NCI-H345 treated with DMSO at 0.1 percent for 48 hours (cell line): Measurements from ENCODE around the gene TNFAIP8L2.
A peak's percentile ranks its signal among the peaks of the same experiment; 100 is the strongest.

Source experiments
- DNase-seq: peaks from one replicate; lab custom pipeline; 2025; ENCODE audit not compliant: unreplicated experiment; lab: John Stamatoyannopoulos, UW

Gene TNFAIP8L2

DNA sequence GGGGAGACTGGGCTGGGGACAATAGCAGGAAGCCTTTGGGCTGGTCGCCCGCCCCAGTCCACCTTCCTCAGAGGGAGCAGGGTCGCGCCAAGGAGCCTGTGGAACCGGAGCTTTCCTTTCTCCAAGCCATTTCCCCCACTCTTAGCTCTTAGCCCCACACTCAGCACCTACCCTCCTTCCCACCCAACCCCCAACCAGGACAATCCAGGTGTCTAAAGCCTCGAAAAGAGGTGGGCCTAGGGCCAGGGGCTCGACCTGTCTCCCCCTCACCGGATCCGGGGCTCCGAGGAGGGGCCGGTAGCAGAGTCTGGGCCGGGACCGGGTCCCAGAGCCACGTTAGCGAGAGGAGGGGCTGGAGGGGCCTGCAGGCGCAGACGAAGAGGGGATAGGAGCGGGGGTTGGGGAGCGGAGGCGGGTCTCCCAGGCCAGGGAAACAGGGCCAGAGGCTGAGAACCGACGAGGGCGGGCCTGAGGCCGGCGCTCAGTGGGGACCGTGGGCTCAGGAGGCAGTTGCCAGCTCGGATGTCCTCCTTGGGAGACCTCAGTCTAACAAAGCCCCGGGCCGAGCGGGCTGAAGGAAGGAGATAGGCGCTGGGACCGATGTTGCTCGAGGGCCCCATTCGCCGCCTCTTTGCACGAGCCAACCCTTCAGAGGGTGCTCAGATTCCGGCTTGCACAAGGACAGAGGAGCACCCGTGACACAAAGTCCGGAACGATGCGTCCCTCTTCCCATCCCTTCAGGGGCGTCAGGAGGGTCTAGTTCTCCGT, 11.0 kb upstream of the TNFAIP8L2 start:
- no peak for DNase-seq

DNA sequence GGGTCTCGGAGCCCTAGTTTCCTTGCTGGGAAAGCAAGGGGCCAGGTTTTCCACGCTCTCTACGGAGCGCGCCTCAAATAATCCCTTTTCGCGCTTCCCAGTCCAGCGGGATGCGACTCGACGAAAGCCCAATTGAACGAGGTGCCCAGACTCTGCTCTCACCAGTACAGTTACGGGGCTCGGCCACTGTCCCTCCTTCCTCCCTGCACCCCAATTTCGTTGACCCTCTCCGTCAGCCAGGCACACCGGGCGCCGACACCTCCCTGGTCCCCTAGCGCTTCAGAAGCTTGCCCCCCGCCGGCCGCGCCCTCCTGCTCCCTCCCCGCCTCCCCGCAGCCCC, 10.4 kb upstream of the TNFAIP8L2 start:
- DNase-seq = peak; percentile 27

DNA sequence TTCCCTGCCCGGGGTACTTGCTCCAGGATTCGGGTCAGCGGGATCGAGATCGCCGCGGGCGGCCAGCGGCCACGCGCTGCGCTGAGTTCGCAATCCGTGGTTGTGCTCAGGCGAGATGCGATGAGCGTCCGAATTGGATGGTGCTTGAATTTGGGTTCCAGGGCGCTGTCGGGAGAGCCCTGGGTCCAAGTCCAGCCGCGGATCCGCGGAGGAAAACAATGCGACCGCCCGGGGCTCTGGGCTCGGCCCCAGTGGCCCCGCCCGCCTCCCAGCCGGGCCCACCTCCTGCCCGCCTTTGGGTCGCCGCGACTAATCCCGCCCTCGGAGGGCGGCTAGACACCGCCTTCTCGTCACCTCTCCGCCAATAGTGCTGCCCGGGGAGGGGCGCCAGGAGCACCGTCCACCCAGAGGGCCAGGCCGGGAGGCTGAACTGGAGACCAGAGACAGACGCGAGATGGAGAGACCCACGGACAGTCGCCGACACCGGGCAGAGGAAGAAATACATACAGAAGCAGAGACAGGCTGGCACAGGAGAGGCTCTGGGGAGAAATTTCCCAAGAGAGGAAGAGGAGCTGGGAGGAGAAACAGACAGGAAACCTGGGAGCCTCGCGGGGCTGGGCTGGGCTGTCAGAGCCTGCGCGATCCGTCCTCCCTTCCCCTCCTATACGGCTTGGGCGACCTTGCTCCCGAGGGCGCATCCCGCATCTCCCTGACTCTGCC, 9.9 kb upstream of the TNFAIP8L2 start, which contains the start of gene SEMA6C:
Gene SEMA6C, minus strand, starts transcription at position 220 of the 720 bp plus-strand sequence. CDS start 4,010 bp downstream, outside the sequence.
- peak; percentile 99 for DNase-seq

DNA sequence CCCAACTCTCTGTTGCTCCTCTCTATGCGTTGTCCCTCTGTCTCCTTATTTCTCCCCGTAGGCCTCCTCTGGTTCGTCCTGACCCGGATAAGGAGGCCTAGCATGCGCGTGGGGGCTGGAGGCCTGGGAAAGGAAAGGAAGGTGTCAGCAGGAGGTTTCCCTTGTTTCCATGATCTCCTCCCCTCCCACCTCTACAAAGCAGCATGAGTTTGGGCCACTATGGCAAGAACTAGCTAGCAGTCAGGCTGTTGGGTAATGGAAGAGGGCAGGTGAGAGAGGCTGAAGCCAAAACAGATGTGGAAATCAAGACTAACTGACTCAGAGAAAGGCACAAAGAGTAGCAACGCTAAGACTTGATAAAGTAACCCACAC, 9.3 kb upstream of the TNFAIP8L2 start:
- DNase-seq = no peak

DNA sequence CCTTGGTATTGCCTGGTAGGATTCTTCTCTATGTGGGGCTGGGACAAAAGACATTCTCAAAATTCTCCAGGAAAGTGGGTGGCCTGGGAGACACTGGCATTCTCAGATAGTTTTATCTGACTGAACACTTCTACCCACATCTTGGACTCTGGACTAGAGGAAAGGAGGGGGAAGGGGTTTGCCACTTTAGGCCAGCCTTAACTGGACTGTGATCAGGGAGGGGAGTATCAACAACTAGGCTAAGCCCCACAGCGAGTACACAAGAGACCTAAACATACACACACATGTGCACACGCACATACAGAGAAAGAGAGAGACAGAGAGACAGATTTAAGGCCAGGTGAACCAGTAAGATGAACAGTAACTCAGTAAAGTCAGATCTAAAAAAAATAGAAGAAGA, 8.8 kb upstream of the TNFAIP8L2 start:
- no peak for DNase-seq

DNA sequence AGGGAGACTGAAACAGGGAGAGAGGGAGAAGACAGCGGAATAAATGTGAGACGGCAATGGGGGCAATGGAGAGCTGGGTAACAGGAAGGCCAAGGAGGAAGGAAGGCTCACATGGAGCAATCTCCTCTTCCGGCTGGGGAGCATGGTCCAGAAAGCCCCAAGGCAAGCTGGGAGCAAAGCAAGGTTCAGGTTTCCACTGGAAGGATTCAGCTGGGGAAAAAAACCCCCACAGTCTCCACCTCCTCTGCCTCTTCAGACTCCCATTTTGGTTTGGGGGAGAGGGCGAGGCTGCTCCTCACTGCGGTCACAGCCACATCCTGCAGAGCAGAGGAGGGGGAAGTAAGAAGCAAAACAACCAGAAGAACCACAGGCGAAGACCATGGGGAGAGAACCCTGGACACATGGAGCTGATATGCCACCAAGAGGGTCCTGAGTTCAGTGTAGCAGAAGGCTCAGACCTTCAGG, 650 bp downstream of the TNFAIP8L2 start:
- DNase-seq = no peak

DNA sequence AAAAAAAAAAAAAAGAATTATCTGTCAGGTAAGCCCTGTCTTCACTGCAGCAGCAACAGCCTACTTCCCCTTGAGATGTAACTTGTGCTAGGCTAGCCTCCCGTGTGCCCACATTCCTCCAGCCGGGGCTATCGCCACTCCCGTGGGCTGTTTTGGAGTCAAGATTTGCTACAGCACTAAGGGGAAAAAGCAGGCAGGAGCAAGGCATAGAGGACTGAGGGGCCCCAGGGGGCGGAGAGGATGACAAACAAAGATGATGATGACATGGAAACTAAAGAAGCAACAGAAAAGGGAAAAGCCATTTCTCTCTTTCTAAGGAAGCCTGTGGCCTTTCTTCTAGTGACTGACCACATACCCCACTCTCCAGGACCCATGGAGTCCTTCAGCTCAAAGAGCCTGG, 1.9 kb downstream of the TNFAIP8L2 start:
- DNase-seq = no peak

DNA sequence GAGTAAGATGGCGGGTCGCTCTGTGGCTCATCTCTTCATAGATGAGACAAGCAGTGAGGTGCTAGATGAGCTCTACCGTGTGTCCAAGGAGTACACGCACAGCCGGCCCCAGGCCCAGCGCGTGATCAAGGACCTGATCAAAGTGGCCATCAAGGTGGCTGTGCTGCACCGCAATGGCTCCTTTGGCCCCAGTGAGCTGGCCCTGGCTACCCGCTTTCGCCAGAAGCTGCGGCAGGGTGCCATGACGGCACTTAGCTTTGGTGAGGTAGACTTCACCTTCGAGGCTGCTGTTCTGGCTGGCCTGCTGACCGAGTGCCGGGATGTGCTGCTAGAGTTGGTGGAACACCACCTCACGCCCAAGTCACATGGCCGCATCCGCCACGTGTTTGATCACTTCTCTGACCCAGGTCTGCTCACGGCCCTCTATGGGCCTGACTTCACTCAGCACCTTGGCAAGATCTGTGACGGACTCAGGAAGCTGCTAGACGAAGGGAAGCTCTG, 2.4 kb downstream of the TNFAIP8L2 start:
- DNase-seq = no peak

DNA sequence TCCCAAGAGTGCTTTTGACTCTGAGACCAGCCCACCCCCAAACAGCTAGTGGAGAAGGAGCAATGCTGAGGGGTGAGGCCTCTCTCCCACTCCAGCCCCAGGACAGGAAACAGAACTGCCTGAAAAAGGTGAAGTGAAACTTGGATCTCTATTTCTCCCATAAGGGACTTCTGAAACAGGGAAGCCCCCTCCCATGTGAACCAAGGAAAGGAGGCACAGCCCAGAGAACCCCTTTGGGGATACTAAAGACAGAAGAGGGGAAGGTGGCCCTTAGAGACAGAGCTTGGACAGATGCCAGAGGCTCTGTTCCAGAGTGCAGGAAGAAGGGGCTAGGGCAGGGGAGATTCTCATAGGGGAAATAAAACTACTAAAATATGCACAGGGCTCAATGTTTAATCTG, 2.9 kb downstream of the TNFAIP8L2 start:
- DNase-seq = no peak

DNA sequence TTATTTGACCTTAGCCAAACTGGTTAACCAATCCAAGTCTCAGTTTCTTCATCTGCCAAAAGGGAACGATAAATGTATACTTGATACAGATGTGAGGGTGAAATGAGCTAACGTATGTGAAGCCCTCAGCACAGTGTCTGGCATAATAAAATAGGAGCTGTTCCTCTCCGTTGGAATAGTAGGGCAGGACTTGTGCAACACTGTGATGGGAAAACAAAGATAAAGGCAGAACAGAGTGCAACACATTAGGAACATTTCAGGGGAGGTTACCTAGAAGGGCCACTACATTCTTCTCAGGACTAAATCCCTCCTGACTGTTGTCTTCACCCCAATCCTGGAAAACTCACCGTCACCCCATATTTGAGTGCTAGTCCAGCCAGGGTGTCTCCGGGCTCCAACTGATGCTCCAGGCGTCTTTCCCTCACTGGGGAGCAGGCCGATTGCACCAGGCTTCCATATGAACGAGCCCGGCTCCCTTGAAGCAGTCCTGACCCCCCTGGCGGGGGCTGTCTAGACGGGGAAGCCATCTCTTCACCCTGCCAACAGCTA, 8.4 kb downstream of the TNFAIP8L2 start:
- no peak for DNase-seq

DNA sequence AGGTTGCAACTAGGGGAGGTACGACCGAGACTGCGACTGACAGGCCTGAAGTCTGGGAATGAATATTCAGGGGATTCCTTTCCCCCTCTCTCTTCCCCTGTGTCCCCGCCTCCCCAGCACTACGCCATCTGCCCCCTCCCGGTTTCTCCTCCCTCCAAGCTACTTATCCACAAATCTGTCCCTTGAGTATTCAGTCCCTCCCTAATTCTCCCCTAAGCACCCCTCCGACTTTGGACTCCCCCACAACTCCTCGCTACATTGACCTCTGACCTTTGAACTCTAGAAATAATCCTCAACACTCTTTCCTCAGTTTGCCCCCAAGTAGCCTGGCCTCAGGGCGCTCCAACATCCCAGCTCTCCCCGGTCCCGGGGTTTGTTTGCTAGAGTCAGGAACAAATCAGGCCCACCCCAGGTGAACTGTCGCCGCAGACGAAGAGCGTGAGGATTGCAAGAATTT, 8.9 kb downstream of the TNFAIP8L2 start:
- peak; percentile 68 for DNase-seq

DNA sequence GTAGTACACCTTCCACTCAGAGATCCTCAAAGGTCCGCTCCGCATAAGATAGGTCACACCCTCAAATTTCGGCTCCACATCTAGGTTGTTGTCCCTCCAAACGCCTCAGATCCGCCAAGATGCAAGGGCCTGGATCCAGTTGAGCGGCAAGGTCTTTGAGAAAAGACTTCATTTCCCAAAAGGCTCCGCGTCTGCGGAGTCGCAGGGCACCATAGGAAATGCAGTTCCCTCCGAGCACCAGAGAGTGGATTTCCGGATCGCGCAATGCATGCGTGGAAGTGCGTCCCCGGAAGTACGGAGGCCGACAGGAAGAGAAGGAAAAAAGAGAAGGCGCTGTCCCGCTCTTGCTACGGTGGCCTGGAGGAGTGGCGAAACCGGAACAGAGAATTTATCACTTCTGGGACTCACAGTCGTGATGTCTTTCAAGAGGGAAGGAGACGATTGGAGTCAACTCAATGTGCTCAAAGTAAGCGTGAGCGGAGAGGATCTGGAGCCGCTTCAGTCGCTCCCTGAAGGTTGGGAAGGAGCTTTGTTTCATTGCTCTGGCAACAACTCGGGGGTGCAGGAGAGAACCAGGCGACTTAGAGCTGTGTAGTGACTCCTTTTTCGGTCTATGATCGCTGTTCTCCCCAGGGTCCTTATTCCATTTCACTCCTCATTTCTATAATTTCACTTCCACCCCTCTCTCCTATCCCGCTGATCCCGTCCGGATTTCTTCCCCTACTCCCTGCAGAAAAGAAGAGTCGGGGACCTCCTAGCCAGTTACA, 9.5 kb downstream of the TNFAIP8L2 start, which contains the start of the genes LYSMD1 and SCNM1:
Gene LYSMD1, minus strand, starts transcription at position 165 of the 767 bp plus-strand sequence. CDS start 644 bp downstream, outside the sequence.
Gene SCNM1, plus strand, starts transcription at position 407 of the 767 bp plus-strand sequence. Its CDS starts 9 bp downstream, at position 416.
- peak; percentile 100 for DNase-seq

DNA sequence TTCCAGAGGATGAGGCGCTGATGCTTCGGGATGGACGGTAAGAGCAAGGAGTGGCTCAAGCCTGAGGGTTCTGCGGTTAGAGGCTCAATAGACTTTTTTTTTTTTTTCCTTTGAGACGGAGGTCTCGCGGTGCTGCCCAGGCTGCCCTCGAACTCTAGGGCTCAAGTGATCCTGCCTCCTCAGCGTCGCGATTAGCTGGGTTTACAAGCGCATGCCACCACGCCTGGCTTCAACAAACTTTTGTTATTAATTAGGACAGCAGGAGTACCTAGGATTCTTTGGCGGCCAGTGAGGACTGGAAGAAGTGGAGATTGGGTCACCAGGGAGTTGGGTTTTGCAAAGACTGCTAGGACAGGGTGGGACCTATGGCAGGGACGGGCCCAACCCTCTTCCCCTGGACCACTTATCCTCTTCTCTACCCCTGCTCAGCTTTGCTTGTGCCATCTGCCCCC, 10.1 kb downstream of the TNFAIP8L2 start:
- no peak for DNase-seq

DNA sequence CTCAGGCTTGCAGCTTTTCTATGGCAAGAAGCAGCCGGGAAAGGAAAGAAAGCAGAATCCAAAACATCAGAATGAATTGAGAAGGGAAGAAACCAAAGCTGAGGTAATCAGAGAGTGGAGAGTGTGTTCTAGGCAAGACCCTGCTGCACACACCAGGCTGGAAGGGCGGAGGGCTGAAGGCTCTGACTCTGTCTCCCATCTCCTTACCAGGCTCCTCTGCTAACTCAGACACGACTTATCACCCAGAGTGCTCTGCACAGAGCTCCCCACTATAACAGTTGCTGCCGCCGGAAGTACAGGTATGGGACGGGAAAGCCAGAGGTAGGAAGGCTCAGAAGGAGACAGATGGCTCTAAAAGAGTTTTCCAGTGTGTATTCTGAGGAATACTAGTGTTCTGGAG, 10.7 kb downstream of the TNFAIP8L2 start:
- DNase-seq = no peak

DNA sequence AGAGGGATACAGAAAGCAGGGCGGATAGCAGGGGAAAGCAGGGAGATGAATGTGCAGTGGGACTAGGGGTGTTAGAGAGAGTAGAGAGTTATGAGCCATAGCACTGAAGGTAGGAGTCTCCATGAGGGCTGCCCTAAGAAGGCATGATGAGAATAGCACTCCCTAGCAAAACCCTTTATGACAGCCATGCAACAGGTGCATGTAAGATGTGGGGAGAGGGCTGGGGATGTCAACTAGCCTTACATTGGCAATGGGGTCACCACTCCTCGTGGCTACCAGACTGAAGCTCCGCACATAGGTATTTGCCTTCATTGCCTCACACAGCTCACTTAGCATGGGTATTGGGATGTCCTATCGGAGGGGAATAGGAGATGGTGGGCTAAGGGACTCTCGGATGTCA, 14.7 kb downstream of the TNFAIP8L2 start:
- DNase-seq = no peak

DNA sequence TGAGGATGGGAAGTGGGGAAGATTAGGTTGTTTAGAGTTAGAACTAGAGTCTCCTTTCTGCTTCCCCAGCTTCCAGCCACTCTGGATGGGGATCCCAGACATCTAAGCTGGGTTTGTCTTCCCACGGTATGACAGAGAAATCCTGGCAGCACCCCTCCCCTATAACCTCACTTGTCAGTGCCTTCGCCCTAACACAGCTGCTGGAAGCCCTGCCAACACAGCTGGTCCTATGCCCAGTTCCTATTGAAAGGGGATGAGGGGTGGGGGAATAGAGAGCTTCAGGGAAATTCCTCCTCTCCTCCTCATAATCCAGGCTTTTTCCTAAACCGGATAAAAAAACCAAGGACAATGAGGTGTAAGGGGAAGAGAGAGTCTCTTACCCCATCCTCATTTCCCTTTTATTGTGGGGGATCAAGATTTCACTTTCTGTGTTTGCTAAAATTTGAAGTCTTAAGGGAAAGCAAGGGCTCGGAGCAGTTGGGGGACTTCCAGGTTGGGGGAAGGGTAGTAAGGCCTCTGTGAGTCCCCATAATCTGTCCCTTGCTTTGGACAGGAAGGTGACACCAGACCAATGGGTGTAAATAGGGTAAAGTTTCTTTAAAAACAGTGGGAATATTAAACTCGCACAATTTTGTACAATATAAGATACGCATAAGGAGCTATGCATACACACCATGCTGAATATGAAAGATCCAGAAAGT, 18.7 kb downstream of the TNFAIP8L2 start:
- no peak for DNase-seq

DNA sequence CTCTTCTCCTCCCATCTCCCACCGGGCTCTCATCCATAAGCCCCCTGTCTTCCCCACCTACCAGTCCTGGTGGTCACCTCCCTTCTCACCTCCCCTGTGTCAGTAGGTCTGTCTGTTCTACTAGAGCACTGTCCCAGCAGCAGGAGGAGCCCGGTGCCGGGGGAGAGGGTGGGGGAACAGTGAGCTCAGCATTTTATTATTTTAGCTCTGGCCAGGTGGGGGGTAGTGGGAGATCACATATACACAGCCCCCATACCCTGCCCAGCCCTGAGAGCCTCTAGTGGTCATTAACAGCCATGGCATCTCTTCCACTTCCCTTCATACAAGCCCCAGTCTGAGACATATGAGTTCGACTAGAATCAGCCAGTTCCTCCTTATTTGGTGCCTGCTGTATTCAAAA, 19.4 kb downstream of the TNFAIP8L2 start, which contains the start of gene TMOD4:
Gene TMOD4, minus strand, starts transcription at position 119 of the 400 bp plus-strand sequence. CDS start 1,106 bp downstream, outside the sequence.
- DNase-seq = no peak

DNA sequence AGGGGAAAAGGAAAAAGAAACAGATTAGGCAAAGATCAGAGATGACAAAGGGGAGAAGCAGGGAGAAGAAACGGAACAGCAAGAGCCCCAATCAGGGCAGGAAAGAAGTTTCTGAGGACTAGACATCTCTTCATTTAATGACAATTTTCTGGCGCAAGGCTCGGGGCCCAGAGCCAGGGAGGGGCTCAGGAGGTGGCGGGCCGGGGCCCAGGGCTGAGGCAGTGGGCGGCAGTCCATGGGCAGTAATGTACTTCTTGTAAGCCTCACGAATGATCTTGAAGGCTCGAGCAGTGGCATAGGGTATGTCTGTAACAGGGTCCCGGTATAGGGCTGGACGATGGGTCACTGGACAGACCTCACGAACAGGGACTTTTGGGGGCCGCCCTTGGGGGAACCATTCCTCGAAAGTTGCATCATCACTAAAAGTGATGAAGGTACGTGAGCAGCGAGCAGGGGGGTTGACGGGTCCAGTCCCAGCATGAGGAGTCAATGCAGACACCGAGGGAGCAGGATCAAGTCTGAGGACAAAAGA, 20.1 kb downstream of the TNFAIP8L2 start:
- no peak for DNase-seq

DNA sequence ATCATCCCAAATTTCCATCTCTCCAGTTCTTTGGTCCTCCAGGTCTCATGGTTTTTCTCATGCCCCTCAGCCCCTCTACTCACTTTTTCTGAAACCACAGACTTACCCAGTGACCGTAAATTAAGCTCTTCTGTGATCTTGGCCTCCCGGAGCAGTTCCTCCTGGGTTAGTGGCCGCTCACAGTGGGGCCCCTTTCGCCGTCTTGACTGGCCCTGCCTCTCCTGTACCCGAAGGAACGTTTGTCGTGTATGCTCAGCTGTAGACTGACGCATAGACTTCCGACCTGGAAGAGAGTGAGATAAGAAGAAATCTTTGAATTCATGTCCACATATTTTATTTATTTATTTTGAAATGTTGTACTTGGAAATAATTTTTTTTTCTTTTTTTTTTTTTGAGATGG, 27.8 kb downstream of the TNFAIP8L2 start:
- no peak for DNase-seq

DNA sequence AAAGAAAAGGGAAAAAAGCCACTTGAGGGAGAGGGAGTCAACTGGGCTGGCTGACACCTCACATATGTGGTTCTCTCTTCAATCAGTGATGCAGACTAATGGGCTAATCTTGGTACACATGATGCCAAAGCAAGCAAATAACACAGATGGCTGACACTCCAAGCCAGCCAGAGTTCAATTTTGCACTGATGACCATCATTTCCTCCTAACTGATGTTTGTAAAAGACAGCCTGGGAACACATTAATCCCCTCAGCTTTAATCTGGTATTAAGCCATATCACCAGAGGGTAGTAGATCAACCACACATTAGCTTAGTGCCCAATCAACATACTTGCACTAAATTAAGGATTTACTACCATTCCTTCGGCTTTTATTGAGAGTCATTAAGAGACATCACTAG, 30.8 kb downstream of the TNFAIP8L2 start:
- DNase-seq = no peak
